B cell (primary cell): ENCODE data around the gene TMC2.

Experiments used
- EZH2 ChIP-seq: IDR thresholded peaks from 2 replicates; pipeline ENCODE4 v1.6.1; 2012; ENCODE audit warnings: borderline replicate concordance, low read depth, mild to moderate bottlenecking, moderate library complexity, low read length; ENCODE audit not compliant: insufficient read depth, poor library complexity, severe bottlenecking
- TF ChIP-seq, protein P1 (sequence below): fragments of 200-600 bp; IDR thresholded peaks from one replicate; pipeline ENCODE4 v1.8.0; 2022; ENCODE audit warnings: antibody characterized with exemption, mild to moderate bottlenecking

- TF ChIP-seq, protein P1, sequence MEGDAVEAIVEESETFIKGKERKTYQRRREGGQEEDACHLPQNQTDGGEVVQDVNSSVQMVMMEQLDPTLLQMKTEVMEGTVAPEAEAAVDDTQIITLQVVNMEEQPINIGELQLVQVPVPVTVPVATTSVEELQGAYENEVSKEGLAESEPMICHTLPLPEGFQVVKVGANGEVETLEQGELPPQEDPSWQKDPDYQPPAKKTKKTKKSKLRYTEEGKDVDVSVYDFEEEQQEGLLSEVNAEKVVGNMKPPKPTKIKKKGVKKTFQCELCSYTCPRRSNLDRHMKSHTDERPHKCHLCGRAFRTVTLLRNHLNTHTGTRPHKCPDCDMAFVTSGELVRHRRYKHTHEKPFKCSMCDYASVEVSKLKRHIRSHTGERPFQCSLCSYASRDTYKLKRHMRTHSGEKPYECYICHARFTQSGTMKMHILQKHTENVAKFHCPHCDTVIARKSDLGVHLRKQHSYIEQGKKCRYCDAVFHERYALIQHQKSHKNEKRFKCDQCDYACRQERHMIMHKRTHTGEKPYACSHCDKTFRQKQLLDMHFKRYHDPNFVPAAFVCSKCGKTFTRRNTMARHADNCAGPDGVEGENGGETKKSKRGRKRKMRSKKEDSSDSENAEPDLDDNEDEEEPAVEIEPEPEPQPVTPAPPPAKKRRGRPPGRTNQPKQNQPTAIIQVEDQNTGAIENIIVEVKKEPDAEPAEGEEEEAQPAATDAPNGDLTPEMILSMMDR, result no peak
- no peak for TF ChIP-seq EZH2
Observed at GRCh38 chr20:2518558-2518957, 17.8 kb upstream of the TMC2 start.
